A549 (cell line): ENCODE data around the gene ITGB3. TPM values are rescaled to one million over a fixed set of nuclear protein-coding genes. Genes with fewer than 3 reads are reported as not detected.

Experiments
- ATAC-seq, 2 experiments: fragments of 200-7000 bp in 1 of 2; fragments of >200 bp in 1 of 2; cut with Nextera tagmentation in 1 of 2; cut with Tn5 transposase in 1 of 2; 3 replicates each; pipeline versions ENCODE4 v1.8.0 to v1.9.1; 2018 to 2020; ENCODE audit warnings: mild to moderate bottlenecking in 1 of 2, moderate library complexity in 1 of 2
- CTCF ChIA-PET: fragments of 300-600 bp; sonication (Branson Sonifier 250); formaldehyde crosslinking; extraction: SDS; loops from one replicate; lab custom pipeline; 2021; ENCODE audit warnings: antibody characterized with exemption, inconsistent platforms; lab: Yijun Ruan, JAX
- POLR2A ChIA-PET: fragments of 350-600 bp; formaldehyde crosslinking; extraction: SDS; loops from one replicate; lab custom pipeline; 2021; ENCODE audit warnings: antibody characterized with exemption, inconsistent platforms; lab: Yijun Ruan, JAX
- DNase-seq, 2 experiments: peaks; one replicate each; pipeline versions ENCODE4 v3.0.0 to v3.0.0-alpha.2; 2011 to 2016; ENCODE audit warnings: low read depth in 1 of 2, low spot score in 1 of 2
- FAIRE-seq: peaks from 2 replicates; lab custom pipeline; 2011; peaks lifted over from hg19 to GRCh38; lab: Jason Lieb, UNC
- H3K27ac ChIP-seq, 2 experiments: fragments of >200 bp; sonication (Bioruptor Twin); formaldehyde crosslinking; 3 replicates each; pipeline ENCODE4 v1.5.1; 2016 to 2017
- H3K4me1 ChIP-seq: fragments of >200 bp; sonication (Bioruptor Twin); formaldehyde crosslinking; 3 replicates; pipeline ENCODE4 v1.6.1; 2016
- H3K4me2 ChIP-seq: fragments of >200 bp; sonication (Bioruptor Twin); formaldehyde crosslinking; 3 replicates; pipeline ENCODE4 v1.6.1; 2016
- H3K4me3 ChIP-seq: fragments of >200 bp; sonication (Bioruptor Twin); formaldehyde crosslinking; 3 replicates; pipeline ENCODE4 v1.5.1; 2016
- H3K9me3 ChIP-seq: fragments of >200 bp; sonication (Bioruptor Twin); formaldehyde crosslinking; 3 replicates; pipeline ENCODE4 v1.6.1; 2016
- CBX2 ChIP-seq: fragments of 200-600 bp; sonication (generic); IDR thresholded peaks from 2 replicates; pipeline ENCODE4 v1.6.1; 2016; ENCODE audit warnings: low read depth, mild to moderate bottlenecking, borderline replicate concordance
- CHD2 ChIP-seq: fragments of 150-350 bp; IDR thresholded peaks from 2 replicates; pipeline ENCODE4 v1.6.1; 2014; ENCODE audit warnings: low read length; ENCODE audit not compliant: partially characterized antibody
- CHD4 ChIP-seq: fragments of 200-600 bp; sonication (generic); IDR thresholded peaks from 2 replicates; pipeline ENCODE4 v1.6.1; 2016; ENCODE audit warnings: antibody characterized with exemption, mild to moderate bottlenecking, borderline replicate concordance
- EHMT2 ChIP-seq: fragments of 200-600 bp; sonication (generic); IDR thresholded peaks from 2 replicates; pipeline ENCODE4 v1.6.1; 2016; ENCODE audit warnings: antibody characterized with exemption, low read depth, mild to moderate bottlenecking, moderate library complexity
- FOSB ChIP-seq: fragments of 250-450 bp; sonication (Bioruptor Pico); IDR thresholded peaks from 2 replicates; pipeline ENCODE4 v1.5.0; 2020; ENCODE audit warnings: mild to moderate bottlenecking, moderate library complexity
- FOXS1 ChIP-seq: fragments of 250-450 bp; sonication (Bioruptor Pico); IDR thresholded peaks from 2 replicates; pipeline ENCODE4 v1.5.0; 2020; ENCODE audit warnings: mild to moderate bottlenecking, moderate library complexity
- HEYL ChIP-seq: fragments of 250-450 bp; sonication (Bioruptor Pico); IDR thresholded peaks from 2 replicates; pipeline ENCODE4 v1.8.0; 2021; ENCODE audit warnings: mild to moderate bottlenecking, moderate library complexity
- HOXB5 ChIP-seq: fragments of 250-450 bp; sonication (Bioruptor Pico); IDR thresholded peaks from 2 replicates; pipeline ENCODE4 v1.5.0; 2020; ENCODE audit warnings: mild to moderate bottlenecking, moderate library complexity
- KDM5A ChIP-seq: fragments of 200-600 bp; sonication (generic); IDR thresholded peaks from 2 replicates; pipeline ENCODE4 v1.6.1; 2016; ENCODE audit warnings: antibody characterized with exemption, mild to moderate bottlenecking
- MYC ChIP-seq: IDR thresholded peaks from 2 replicates; pipeline ENCODE4 v1.6.1; 2012; ENCODE audit warnings: mild to moderate bottlenecking, inconsistent platforms, low read length, improper control_type of control experiment, borderline replicate concordance
- NFE2L2 ChIP-seq: fragments of 150-350 bp; conservative IDR thresholded peaks from 2 replicates; pipeline ENCODE4 v1.6.1; 2014; ENCODE audit warnings: low read length
- NPAS2 ChIP-seq: fragments of 250-450 bp; sonication (Bioruptor Pico); IDR thresholded peaks from 2 replicates; pipeline ENCODE4 v1.8.0; 2022; ENCODE audit warnings: mild to moderate bottlenecking, moderate library complexity, borderline replicate concordance
- PBX3 ChIP-seq: IDR thresholded peaks from 2 replicates; pipeline ENCODE4 v1.6.1; 2012
- RARB ChIP-seq: fragments of 250-450 bp; sonication (Bioruptor Pico); IDR thresholded peaks from 2 replicates; pipeline ENCODE4 v1.8.0; 2021; ENCODE audit warnings: mild to moderate bottlenecking, moderate library complexity
- USF2 ChIP-seq: fragments of 450-650 bp; IDR thresholded peaks from 2 replicates; pipeline ENCODE4 v1.6.1; 2014; ENCODE audit warnings: antibody characterized with exemption
- ZNF302 ChIP-seq: fragments of 250-450 bp; sonication (Bioruptor Pico); IDR thresholded peaks from 2 replicates; pipeline ENCODE4 v1.9.0; 2021; ENCODE audit warnings: inconsistent platforms, mild to moderate bottlenecking, moderate library complexity
- WGBS: methylation state at CpG from one replicate; pipeline ENCODE4 v1.1.6; 2017; ENCODE audit errors: missing lambda C conversion rate; 5-methylcytosine and 5-hydroxymethylcytosine counted together
- polyA plus RNA-seq, 4 experiments: library from polyadenylated mRNA; depleted of rRNA in 3 of 4; stranded (reverse); fragments of >200 nt; fragmentation: RNase III in 1 of 4; extraction: RNeasy Plus Mini Kit Qiagen cat#74134 plus additional on column Dnase treatment in 1 of 4; gene quantifications; 2 replicates in 3 of 4; 3 replicates in 1 of 4; pipeline ENCODE4 v1.2.3, GENCODE V29; 2011 to 2017
- TF ChIP-seq, protein P1 (sequence below): fragments of 200-600 bp; sonication (generic); IDR thresholded peaks from 2 replicates; pipeline ENCODE4 v1.6.1; 2016; ENCODE audit warnings: antibody characterized with exemption, mild to moderate bottlenecking, moderate library complexity
- TF ChIP-seq, protein P2 (sequence below): IDR thresholded peaks from 2 replicates; pipeline ENCODE4 v1.6.1; 2012
- TF ChIP-seq, protein P3 (sequence below): fragments of >200 bp; sonication (Bioruptor Twin); formaldehyde crosslinking; IDR thresholded peaks from 3 replicates; pipeline ENCODE4 v1.5.1; 2016

ITGB3 gene
- polyA plus RNA-seq, 2 of the 4 experiments (the other 2 are of a cell fraction): 0.34 to 5.0 TPM

GRCh38 chr17:47279062-47279801 lies 25.6 kb downstream of the ITGB3 start:
- Histone ChIP-seq H3K27ac (peak overlapping the region in 1 of 2 experiments; percentile 40; a peak in 2 of 6 replicates), H3K4me2 (peak overlapping the region; percentile 15; the same call in 1 of the 3 replicates), H3K4me1 (peaks cover 12% of the 10 kb centered on the region; the same call in 2 of the 3 replicates), H3K9me3 (no peaks in the 10 kb centered on the region), H3K4me3 (no peak overlapping the region)
- TF ChIP-seq KDM5A (no peak), NFE2L2 (no peak), RARB (CRISPR knock-in tag) (no peak), CBX2 (no peak), MYC (no peak), CHD4 (no peak), CHD2 (no peak), FOXS1 (no peak), USF2 (no peak), NPAS2 (CRISPR knock-in tag) (no peak), PBX3 (no peak), HEYL (CRISPR knock-in tag) (no peak), ZNF302 (CRISPR knock-in tag) (no peak), EHMT2 (no peak), HOXB5 (CRISPR knock-in tag) (no peak), FOSB (CRISPR knock-in tag) (no peak)
- TF ChIP-seq, protein P1, sequence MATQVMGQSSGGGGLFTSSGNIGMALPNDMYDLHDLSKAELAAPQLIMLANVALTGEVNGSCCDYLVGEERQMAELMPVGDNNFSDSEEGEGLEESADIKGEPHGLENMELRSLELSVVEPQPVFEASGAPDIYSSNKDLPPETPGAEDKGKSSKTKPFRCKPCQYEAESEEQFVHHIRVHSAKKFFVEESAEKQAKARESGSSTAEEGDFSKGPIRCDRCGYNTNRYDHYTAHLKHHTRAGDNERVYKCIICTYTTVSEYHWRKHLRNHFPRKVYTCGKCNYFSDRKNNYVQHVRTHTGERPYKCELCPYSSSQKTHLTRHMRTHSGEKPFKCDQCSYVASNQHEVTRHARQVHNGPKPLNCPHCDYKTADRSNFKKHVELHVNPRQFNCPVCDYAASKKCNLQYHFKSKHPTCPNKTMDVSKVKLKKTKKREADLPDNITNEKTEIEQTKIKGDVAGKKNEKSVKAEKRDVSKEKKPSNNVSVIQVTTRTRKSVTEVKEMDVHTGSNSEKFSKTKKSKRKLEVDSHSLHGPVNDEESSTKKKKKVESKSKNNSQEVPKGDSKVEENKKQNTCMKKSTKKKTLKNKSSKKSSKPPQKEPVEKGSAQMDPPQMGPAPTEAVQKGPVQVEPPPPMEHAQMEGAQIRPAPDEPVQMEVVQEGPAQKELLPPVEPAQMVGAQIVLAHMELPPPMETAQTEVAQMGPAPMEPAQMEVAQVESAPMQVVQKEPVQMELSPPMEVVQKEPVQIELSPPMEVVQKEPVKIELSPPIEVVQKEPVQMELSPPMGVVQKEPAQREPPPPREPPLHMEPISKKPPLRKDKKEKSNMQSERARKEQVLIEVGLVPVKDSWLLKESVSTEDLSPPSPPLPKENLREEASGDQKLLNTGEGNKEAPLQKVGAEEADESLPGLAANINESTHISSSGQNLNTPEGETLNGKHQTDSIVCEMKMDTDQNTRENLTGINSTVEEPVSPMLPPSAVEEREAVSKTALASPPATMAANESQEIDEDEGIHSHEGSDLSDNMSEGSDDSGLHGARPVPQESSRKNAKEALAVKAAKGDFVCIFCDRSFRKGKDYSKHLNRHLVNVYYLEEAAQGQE: no peak
- TF ChIP-seq, protein P2, sequence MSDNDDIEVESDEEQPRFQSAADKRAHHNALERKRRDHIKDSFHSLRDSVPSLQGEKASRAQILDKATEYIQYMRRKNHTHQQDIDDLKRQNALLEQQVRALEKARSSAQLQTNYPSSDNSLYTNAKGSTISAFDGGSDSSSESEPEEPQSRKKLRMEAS: no peak
- TF ChIP-seq, protein P3, sequence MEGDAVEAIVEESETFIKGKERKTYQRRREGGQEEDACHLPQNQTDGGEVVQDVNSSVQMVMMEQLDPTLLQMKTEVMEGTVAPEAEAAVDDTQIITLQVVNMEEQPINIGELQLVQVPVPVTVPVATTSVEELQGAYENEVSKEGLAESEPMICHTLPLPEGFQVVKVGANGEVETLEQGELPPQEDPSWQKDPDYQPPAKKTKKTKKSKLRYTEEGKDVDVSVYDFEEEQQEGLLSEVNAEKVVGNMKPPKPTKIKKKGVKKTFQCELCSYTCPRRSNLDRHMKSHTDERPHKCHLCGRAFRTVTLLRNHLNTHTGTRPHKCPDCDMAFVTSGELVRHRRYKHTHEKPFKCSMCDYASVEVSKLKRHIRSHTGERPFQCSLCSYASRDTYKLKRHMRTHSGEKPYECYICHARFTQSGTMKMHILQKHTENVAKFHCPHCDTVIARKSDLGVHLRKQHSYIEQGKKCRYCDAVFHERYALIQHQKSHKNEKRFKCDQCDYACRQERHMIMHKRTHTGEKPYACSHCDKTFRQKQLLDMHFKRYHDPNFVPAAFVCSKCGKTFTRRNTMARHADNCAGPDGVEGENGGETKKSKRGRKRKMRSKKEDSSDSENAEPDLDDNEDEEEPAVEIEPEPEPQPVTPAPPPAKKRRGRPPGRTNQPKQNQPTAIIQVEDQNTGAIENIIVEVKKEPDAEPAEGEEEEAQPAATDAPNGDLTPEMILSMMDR: no peak
- DNase-seq (peak in 1 of 2 experiments; percentile 24), FAIRE-seq (no peak), ATAC-seq (peak in 1 of 2 experiments; percentile 58; a peak in 3 of 6 replicates)
- ChIA-PET POLR2A (no interaction called here), CTCF (interaction anchor here (0.9 to 1.4 kb wide), 2 partner anchors 25 to 45 kb away, joined by 3 read pairs; no protein-coding TSS in a partner anchor)
- 77% methylated on average over 10 of the region's 10 CpGs for WGBS
